Adrenal gland (tissue), 12 donors: ENCODE measurements around the gene MPIG6B. TPM values are rescaled to one million over a fixed set of nuclear protein-coding genes. Genes with fewer than 3 reads are reported as not detected.

Source experiments
- DNase-seq, 7 donors: peaks; one replicate each; pipeline ENCODE4 v3.0.0-alpha.2; 2019 to 2020
- H3K27ac ChIP-seq, 5 donors: fragments of 200-600 bp; sonication (generic) in 4 of 5; 1 replicate in 3 of 5; 2 replicates in 2 of 5; pipeline versions ENCODE4 v1.5.1 to v1.8.0; 2016 to 2020; ENCODE audit warnings: mild to moderate bottlenecking in 1 of 5
- H3K27me3 ChIP-seq: fragments of 200-600 bp; 2 replicates; pipeline ENCODE4 v1.8.0; 2021
- H3K36me3 ChIP-seq, 2 donors: fragments of 200-600 bp; replicated peaks in 1 of 2; 1 replicate in 1 of 2; 2 replicates in 1 of 2; pipeline versions ENCODE4 v1.5.1 to v1.8.0; 2018 to 2022
- H3K4me1 ChIP-seq, 2 donors: fragments of 200-600 bp; replicated peaks in 1 of 2; 1 replicate in 1 of 2; 2 replicates in 1 of 2; pipeline versions ENCODE4 v1.5.1 to v1.8.0; 2018 to 2021
- H3K4me3 ChIP-seq, 4 donors: fragments of 200-600 bp; sonication (generic) in 3 of 4; one replicate each; pipeline ENCODE4 v1.5.1; 2016 to 2018
- H3K9me3 ChIP-seq, 3 donors: fragments of 200-600 bp; sonication (generic) in 1 of 3; replicated peaks in 1 of 3; 1 replicate in 2 of 3; 2 replicates in 1 of 3; pipeline versions ENCODE4 v1.5.1 to v1.8.0; 2016 to 2021
- POLR2A ChIP-seq, 2 donors: fragments of 450-650 bp; IDR thresholded peaks; one replicate each; pipeline ENCODE4 v1.6.1; 2017; ENCODE audit warnings: antibody characterized with exemption in 2 of 2, mild to moderate bottlenecking in 2 of 2, moderate library complexity in 1 of 2
- WGBS, 4 donors: extraction: QIAGEN DNeasy Blood & Tissue Kit in 2 of 4; methylation state at CpG; one replicate each; pipeline versions ENCODE4 v1.1.5 to v1.1.7; 2013 to 2017; 5-methylcytosine and 5-hydroxymethylcytosine counted together
- intact Hi-C, 2 donors: fragments of 100-400 bp; cut with DNase I; formaldehyde crosslinking; loops; one replicate each; pipeline versions ENCODE4 v1.14.1 to v1.15.0; 2022 to 2023
- polyA plus RNA-seq, 3 donors: library from polyadenylated mRNA; stranded (reverse); fragments of 200-250 nt in 2 of 3; fragments of 350-450 nt in 1 of 3; fragmentation: Illumina TruSeq in 1 of 3; extraction: RNeasy Lipid Tissue Mini Kit (QIAGEN cat#74804) in 1 of 3; gene quantifications; one replicate each; pipeline ENCODE4 v1.2.3, GENCODE V29; 2013 to 2014
- total RNA-seq, 9 donors: library from RNA; depleted of rRNA in 4 of 9; stranded (reverse); fragments of >200 nt in 4 of 9; fragments of 120-200 nt in 1 of 9; fragmentation: NEBNext Ultra II Directional in 1 of 9; extraction: Animal tissue kit (Norgen Biotek cat#: 25700) in 1 of 9; gene quantifications; one replicate each; pipeline versions ENCODE4 v1.1.0 to v1.2.4, GENCODE V29; 2013 to 2023
- TF ChIP-seq, protein P1 (sequence below), 6 experiments: fragments of 450-650 bp in 4 of 6; fragments of 200-600 bp in 2 of 6; sonication (generic) in 1 of 6; IDR thresholded peaks; 1 replicate in 5 of 6; 2 replicates in 1 of 6; pipeline versions ENCODE4 v1.5.1 to v1.8.0; 2016 to 2021; ENCODE audit warnings: antibody characterized with exemption in 6 of 6, mild to moderate bottlenecking in 2 of 6, moderate library complexity in 1 of 6
- donor health status: healthy with polysubstance abuse.
- donor health status: Bipolar disorder and iron deficiency.
- donor health status: DM: yes; HTN: yes; CAD: no.
- donor health status: DM: no; HTN: no; CAD: no.
- donor health status: DM: no; HTN: no; CAD: no.
- donor health status: DM: yes; HTN: yes; CAD: no.

Gene MPIG6B
- total and polyA plus RNA-seq, 12 donors, result 0.07 to 0.65 (median 0.15) TPM; not detected in 8

DNA sequence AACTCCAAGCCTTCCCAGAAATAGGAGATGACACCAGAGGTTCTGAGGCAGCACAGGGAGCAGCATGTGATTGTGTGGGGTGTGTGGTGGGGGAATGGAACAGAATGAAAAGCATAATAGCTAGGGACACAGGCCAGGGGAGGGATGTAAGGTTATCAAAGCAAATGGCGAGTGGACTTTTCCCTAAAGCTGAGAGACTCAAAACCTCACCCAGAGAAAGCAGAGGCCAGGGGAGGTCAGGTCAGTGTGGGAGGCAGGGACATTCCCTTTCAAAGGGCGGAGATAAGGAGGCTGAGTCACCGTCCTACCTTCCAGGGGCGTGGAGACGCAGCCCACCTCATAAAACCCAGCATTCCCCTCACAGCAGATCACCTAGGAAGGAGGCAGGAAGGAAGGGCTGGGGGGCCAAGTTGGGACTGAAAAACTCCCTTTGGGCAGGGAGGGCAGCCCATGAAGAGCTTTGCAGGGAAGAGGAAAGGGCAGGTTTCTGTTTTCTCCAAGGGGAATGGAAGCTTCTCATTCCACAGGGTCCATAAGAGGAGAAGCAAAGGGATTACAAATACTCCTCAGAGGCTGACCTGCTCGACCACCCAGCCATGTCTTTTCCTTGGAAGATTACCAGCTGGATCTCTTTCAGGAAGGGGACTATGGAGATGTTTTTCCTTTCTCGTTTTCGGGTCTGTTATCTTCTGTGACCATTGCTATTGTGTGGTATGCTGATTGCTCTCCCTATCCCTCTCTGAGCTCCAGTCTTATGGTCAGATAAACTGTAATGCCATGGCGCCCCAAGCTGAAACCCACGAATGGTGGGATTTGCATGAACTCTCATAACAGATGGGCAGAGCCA, 32.7 kb upstream of the MPIG6B start:
- peaks cover 0 to 97% of the 10 kb centered on the region in 2 donors for H3K36me3 ChIP-seq
- intact Hi-C loops, result no loop called here
- H3K4me3 ChIP-seq, result no peak overlapping the region
- no peak for DNase-seq
- 61 to 72% (median 64%) methylated on average over 10 of the region's 10 CpGs for WGBS, 4 donors
- H3K4me1 ChIP-seq, result no peaks in the 10 kb centered on the region
- H3K27ac ChIP-seq, result no peak overlapping the region
- H3K27me3 ChIP-seq, result no peaks in the 10 kb centered on the region
- no peaks in the 10 kb centered on the region for H3K9me3 ChIP-seq
- TF ChIP-seq, protein P1, sequence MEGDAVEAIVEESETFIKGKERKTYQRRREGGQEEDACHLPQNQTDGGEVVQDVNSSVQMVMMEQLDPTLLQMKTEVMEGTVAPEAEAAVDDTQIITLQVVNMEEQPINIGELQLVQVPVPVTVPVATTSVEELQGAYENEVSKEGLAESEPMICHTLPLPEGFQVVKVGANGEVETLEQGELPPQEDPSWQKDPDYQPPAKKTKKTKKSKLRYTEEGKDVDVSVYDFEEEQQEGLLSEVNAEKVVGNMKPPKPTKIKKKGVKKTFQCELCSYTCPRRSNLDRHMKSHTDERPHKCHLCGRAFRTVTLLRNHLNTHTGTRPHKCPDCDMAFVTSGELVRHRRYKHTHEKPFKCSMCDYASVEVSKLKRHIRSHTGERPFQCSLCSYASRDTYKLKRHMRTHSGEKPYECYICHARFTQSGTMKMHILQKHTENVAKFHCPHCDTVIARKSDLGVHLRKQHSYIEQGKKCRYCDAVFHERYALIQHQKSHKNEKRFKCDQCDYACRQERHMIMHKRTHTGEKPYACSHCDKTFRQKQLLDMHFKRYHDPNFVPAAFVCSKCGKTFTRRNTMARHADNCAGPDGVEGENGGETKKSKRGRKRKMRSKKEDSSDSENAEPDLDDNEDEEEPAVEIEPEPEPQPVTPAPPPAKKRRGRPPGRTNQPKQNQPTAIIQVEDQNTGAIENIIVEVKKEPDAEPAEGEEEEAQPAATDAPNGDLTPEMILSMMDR (IDR thresholded peaks at IDR 0.05), result no peak
- TF ChIP-seq POLR2A (IDR thresholded peaks at IDR 0.05), result no peak

DNA sequence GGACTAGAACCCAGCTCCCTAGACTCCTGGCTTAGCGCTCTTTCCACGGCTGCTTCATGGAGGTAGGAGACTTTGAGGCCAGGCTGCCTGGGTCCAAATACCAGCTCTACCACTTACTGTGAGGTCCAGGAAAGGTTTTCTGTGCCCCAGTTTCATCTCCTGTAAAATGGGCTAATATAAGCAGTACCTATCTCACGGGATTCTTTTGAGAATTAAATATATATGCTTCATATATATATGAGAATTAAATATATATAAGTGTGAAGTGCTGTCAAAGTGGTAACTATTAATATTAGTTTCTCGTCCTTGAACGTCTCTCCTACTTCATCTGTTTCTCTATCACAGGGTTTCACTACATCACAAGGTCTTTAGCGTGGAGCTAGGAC, 32.1 kb upstream of the MPIG6B start:
- no peaks in the 10 kb centered on the region for H3K27me3 ChIP-seq
- peaks cover 0 to 99% of the 10 kb centered on the region in 2 donors for H3K36me3 ChIP-seq
- DNase-seq, result no peak
- TF ChIP-seq, protein P1 (IDR thresholded peaks at IDR 0.05), result no peak
- TF ChIP-seq POLR2A (IDR thresholded peaks at IDR 0.05), result no peak
- intact Hi-C loops, result no loop called here
- no peaks in the 10 kb centered on the region for H3K9me3 ChIP-seq
- H3K4me1 ChIP-seq, result no peaks in the 10 kb centered on the region
- H3K4me3 ChIP-seq, result no peak overlapping the region
- H3K27ac ChIP-seq, result no peak overlapping the region
- WGBS, 4 donors, result 86 to 89% (median 88%) methylated on average over 6 of the region's 6 CpGs

DNA sequence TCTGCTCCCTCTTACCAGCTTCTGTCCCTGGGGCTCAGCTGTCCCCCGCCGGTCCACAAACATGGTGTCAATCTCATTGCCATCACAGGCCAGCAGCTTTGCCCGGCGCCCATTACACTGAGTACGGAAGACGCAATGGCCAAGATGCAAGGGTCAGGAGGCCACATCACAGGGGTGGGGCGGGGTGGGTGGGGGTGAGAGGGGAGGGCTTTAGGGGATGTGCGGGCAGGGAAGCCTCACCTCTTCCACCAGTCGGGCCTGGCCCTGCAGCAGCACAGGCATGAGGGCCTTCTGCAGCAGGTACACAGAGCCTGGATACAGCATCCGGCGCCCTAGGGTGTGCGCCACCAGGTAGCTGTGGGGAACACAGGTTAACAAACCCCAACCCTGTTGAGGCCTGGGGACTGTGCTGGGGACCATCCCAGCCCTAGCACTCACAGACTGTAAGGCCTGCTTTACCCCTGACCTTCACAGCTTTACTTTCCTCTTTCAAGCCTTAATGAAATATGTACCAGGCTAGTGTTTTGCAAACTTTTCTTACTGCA, 31.5 kb upstream of the MPIG6B start:
- intact Hi-C loops, result no loop called here
- no peak overlapping the region for H3K4me3 ChIP-seq
- no peak overlapping the region for H3K27ac ChIP-seq
- no peaks in the 10 kb centered on the region for H3K27me3 ChIP-seq
- no peaks in the 10 kb centered on the region for H3K9me3 ChIP-seq
- WGBS, 4 donors, result 94 to 100% (median 94%) methylated on average over 3 to 12 of the region's 12 CpGs
- H3K4me1 ChIP-seq, result no peaks in the 10 kb centered on the region
- peaks cover 0 to 99% of the 10 kb centered on the region in 2 donors for H3K36me3 ChIP-seq
- DNase-seq, result no peak
- no peak for TF ChIP-seq POLR2A (IDR thresholded peaks at IDR 0.05)
- TF ChIP-seq, protein P1 (IDR thresholded peaks at IDR 0.05), result no peak

DNA sequence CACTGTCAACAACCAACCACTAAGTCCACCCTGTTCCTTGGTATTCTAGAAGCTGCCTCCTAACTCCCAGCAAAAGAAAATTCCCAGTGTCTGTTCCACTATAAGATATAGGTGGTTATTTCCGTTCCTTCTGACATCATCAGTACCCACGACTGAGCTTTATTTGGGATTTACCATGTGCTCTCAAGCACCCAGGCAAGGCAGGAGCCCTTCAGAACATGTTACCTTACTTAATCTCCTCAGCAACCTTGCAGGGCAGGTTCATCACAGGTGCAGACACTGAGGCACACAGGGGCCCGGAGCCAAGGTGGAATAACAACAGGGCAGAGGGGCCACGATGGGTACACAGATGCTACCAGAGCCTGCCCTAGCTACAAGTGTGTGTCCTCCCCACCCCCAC, 30.8 kb upstream of the MPIG6B start:
- no peak for DNase-seq
- Histone ChIP-seq H3K36me3 (peaks cover 0 to 99% of the 10 kb centered on the region in 2 donors), H3K27ac (no peak overlapping the region), H3K4me1 (no peaks in the 10 kb centered on the region), H3K9me3 (no peaks in the 10 kb centered on the region), H3K4me3 (no peak overlapping the region), H3K27me3 (no peaks in the 10 kb centered on the region)
- intact Hi-C loops, result no loop called here
- TF ChIP-seq POLR2A (IDR thresholded peaks at IDR 0.05), result no peak
- TF ChIP-seq, protein P1 (IDR thresholded peaks at IDR 0.05), result no peak
- 87 to 95% (median 89%) methylated on average over 3 to 4 of the region's 4 CpGs for WGBS, 4 donors
